ENCODE data around the gene ATP8B1. TPM values are rescaled to one million over a fixed set of nuclear protein-coding genes. Genes with fewer than 3 reads are reported as not detected.
"Not testable (repeated sequence)": the region's sequence is repeated elsewhere in the genome, so short reads cannot be mapped to it uniquely, and the experiment has no call there.

ATP8B1 gene
- total RNA-seq, 2 experiments from 2014 or later, result 0.18 to 0.38 TPM

DNA sequence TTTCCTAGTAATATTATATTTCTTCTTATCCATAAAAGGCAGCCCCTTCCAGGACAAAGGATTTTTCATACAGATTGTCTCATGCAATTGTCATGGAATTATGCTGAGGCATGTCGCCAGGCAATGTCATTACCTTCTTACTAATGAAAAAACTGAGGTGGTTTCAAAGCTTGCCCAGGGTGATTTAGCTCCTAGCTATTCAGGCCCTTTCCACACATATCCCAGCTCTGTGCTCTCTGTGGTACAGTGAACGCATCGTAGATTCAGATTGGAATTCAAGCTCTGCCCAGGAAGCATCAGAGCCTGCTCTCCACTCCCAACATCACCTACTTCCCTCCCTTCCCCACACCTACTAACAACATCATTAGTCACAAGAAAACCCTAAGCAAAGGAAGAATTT, 60.1 kb downstream of the ATP8B1 start:
- ChIA-PET POLR2A (no interaction called here), CTCF (no interaction called here)
- H3K36me3 Mint-ChIP-seq (ENCODE audit: low read depth), result peaks cover 5% of the 10 kb centered on the region
- no peak for ATAC-seq
- DNase-seq, result no peak
- H3K4me1 Mint-ChIP-seq (ENCODE audit: low read depth), result no peaks in the 10 kb centered on the region
- H3K4me3 Mint-ChIP-seq, result no peak overlapping the region
- peaks cover 4% of the 10 kb centered on the region for H3K9me3 Mint-ChIP-seq
- TF ChIP-seq, protein P1, sequence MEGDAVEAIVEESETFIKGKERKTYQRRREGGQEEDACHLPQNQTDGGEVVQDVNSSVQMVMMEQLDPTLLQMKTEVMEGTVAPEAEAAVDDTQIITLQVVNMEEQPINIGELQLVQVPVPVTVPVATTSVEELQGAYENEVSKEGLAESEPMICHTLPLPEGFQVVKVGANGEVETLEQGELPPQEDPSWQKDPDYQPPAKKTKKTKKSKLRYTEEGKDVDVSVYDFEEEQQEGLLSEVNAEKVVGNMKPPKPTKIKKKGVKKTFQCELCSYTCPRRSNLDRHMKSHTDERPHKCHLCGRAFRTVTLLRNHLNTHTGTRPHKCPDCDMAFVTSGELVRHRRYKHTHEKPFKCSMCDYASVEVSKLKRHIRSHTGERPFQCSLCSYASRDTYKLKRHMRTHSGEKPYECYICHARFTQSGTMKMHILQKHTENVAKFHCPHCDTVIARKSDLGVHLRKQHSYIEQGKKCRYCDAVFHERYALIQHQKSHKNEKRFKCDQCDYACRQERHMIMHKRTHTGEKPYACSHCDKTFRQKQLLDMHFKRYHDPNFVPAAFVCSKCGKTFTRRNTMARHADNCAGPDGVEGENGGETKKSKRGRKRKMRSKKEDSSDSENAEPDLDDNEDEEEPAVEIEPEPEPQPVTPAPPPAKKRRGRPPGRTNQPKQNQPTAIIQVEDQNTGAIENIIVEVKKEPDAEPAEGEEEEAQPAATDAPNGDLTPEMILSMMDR (IDR thresholded peaks at IDR 0.05), result no peak
- H3K27ac Mint-ChIP-seq, result no peak overlapping the region
- no peaks in the 10 kb centered on the region for H3K27me3 Mint-ChIP-seq
- intact Hi-C loops (cut with micrococcal nuclease), result no loop called here

- DNase-seq (no peak), ATAC-seq (no peak)
- no peak overlapping the region for H3K27ac Mint-ChIP-seq
- TF ChIP-seq, protein P1 (IDR thresholded peaks at IDR 0.05), result no peak
- H3K9me3 Mint-ChIP-seq, result peaks cover 4% of the 10 kb centered on the region
- peaks cover 12% of the 10 kb centered on the region for H3K36me3 Mint-ChIP-seq (ENCODE audit: low read depth)
- H3K4me1 Mint-ChIP-seq (ENCODE audit: low read depth), result no peaks in the 10 kb centered on the region
- ChIA-PET CTCF (no interaction called here), POLR2A (no interaction called here)
- H3K4me3 Mint-ChIP-seq, result no peak overlapping the region
- H3K27me3 Mint-ChIP-seq, result no peaks in the 10 kb centered on the region
- intact Hi-C loops (cut with micrococcal nuclease), result no loop called here
These were observed 61.8 kb downstream of the ATP8B1 start for GRCh38 chr18:57741273-57741672.

DNA sequence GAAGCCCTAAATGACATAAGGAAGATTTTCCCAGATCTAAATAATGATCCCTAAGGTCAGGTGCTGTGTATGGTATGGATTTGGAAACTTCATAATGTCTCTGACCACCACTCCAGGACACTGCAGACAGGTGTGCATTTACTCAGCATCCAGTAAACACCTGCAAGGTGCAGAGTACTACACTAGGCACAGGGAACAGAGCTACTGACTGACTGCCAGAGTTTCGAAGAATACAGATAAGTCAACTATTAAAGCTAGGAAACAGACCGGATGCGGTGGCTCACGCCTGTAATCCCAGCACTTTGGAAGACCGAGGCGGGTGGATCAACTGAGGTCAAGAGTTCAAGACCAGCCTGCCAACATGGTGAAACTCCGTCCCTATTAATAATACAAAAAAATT, 65.0 kb downstream of the ATP8B1 start:
- H3K36me3 Mint-ChIP-seq (ENCODE audit: low read depth), result peaks cover 21% of the 10 kb centered on the region
- H3K27me3 Mint-ChIP-seq, result no peaks in the 10 kb centered on the region
- TF ChIP-seq, protein P1 (IDR thresholded peaks at IDR 0.05), result no peak
- ATAC-seq (no peak), DNase-seq (no peak)
- H3K27ac Mint-ChIP-seq, result no peak overlapping the region
- CTCF ChIA-PET, result no interaction called here
- intact Hi-C loops (cut with micrococcal nuclease), result no loop called here
- POLR2A ChIA-PET, result no interaction called here
- H3K4me3 Mint-ChIP-seq, result no peak overlapping the region
- peaks cover 12% of the 10 kb centered on the region for H3K9me3 Mint-ChIP-seq
- no peaks in the 10 kb centered on the region for H3K4me1 Mint-ChIP-seq (ENCODE audit: low read depth)

- intact Hi-C loops (cut with micrococcal nuclease), result no loop called here
- Mint-ChIP-seq H3K4me3 (no peak overlapping the region), H3K27me3 (no peaks in the 10 kb centered on the region), H3K27ac (no peak overlapping the region), H3K4me1 (ENCODE audit: low read depth) (no peaks in the 10 kb centered on the region), H3K9me3 (peaks cover 16% of the 10 kb centered on the region), H3K36me3 (ENCODE audit: low read depth) (peaks cover 21% of the 10 kb centered on the region)
- POLR2A ChIA-PET, result no interaction called here
- ATAC-seq (no peak), DNase-seq (no peak)
- CTCF ChIA-PET, result no interaction called here
- TF ChIP-seq, protein P1 (IDR thresholded peaks at IDR 0.05), result no peak
These were observed 65.6 kb downstream of the ATP8B1 start for GRCh38 chr18:57737400-57738060.

GRCh38 chr18:57735042-57735441, 68.1 kb downstream of the ATP8B1 start:
- CTCF ChIA-PET, result interaction anchor here (0.8 kb wide), 1 partner anchor 147 kb away, joined by 3 read pairs; no protein-coding TSS in a partner anchor
- peaks cover 21% of the 10 kb centered on the region for H3K36me3 Mint-ChIP-seq (ENCODE audit: low read depth)
- H3K4me3 Mint-ChIP-seq; DNase-seq; H3K27me3 Mint-ChIP-seq; H3K27ac Mint-ChIP-seq; intact Hi-C loops (cut with micrococcal nuclease); H3K4me1 Mint-ChIP-seq (ENCODE audit: low read depth); ATAC-seq; POLR2A ChIA-PET: not testable (repeated sequence)
- H3K9me3 Mint-ChIP-seq, result peaks cover 26% of the 10 kb centered on the region

Measured in activated CD8-positive, alpha-beta T cell treated with anti-CD3 and anti-CD28 coated beads for 36 hours (primary cell).